NCI-H1694 treated with DMSO at 0.1 percent for 48 hours (cell line): Measurements from ENCODE around the gene CRABP1.
A peak's percentile ranks its signal among the peaks of the same experiment; 100 is the strongest.

Experiments
- DNase-seq: peaks from one replicate; lab custom pipeline; 2025; lab: John Stamatoyannopoulos, UW

Gene CRABP1

DNA sequence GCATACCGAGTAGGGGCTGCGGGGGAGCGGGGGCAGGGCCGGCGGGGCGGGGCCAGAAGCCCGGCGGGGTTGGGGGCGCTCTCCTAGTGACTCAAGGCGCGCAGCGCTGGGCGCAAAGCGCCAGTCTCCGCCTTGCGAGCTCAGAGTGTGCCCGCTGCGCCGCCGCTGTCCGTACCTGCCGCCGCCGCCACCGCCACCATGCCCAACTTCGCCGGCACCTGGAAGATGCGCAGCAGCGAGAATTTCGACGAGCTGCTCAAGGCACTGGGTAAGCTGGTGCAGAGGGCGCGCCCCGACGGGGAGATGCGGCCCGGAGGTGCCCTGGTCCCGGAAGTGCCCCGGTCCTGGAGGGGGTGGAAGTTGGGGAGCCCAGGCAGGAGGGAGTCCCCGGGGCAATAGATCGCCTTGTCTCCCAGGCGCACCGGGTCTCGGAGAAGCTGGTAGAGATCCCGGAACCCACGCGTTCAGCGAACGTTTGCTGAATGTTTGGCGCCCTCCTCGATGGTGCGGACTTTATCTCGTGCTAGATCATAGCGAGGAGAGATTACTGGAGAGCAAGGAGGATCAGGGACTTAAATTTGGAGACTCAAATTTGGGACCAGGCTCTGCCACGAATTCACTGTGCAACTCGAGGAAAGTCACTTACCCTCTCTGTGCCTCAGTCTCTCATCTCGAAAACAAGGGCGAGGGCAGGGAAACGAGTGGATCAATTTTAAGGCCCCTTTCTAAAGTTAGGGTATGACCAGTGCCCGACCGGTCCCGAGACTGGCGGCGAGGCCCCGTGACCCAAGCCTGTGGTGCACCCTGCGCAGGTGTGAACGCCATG lies at the start of gene CRABP1:
TSS of gene CRABP1 (plus strand) at position 123 of the 826 bp plus-strand sequence. CDS start at position 199, 76 bp downstream.
- DNase-seq = no peak

DNA sequence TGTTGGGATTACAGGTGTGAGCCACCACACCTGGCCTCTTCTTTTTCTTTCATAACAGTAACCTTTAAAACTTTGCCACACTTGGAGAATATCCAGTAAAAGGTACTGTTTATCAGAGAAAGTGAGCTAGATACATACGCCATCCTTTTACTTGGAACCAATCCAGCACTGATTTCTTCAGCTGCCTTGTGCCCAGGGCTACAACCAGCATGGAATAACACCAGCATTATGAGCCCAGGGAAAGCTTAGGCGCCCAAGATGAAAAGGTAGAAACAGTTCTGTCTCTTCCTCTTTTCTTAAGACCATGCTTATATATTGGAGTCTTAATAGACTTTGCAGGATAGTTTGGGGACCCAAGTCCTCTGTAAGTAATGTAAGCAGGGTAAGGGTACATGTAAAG lies 49.1 kb upstream of the CRABP1 start:
- DNase-seq = no peak

DNA sequence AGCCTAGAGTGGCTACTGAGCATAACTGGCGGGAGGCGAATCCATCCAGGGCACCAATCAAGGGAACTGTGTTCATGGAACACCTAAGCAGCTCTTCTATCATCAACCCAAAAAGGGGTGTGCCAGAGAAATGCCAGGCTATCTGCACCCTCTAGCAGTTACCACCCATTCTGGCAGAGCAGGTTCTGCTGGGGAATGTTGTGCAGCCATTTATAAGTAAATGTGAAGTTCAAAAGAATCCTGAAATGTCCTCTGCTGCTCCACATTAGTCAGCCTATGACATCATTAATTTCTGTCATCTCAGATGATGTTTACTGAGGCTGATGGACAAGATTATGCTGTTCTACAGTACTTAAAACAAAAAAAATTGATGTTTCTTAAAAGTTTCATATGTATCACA lies 48.5 kb upstream of the CRABP1 start:
- no peak for DNase-seq

DNA sequence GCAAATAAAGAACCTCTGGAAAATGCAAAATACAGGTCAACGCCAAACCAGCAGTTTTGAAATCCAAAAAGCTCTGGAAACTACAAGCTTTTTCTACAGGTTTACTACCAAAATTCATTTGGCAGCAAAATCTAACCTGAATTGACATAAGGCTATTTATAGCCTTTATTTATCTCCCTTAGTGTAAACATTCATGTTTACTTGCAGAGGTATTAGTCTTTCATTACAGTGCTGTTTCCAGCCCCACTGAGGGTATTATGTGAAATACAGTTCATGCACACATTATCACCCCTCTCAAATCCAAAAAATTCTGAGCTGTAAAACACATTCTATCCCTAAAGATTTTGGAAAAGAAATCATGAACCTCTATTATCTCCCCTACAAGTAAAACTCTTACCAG lies 47.9 kb upstream of the CRABP1 start:
- DNase-seq = no peak

DNA sequence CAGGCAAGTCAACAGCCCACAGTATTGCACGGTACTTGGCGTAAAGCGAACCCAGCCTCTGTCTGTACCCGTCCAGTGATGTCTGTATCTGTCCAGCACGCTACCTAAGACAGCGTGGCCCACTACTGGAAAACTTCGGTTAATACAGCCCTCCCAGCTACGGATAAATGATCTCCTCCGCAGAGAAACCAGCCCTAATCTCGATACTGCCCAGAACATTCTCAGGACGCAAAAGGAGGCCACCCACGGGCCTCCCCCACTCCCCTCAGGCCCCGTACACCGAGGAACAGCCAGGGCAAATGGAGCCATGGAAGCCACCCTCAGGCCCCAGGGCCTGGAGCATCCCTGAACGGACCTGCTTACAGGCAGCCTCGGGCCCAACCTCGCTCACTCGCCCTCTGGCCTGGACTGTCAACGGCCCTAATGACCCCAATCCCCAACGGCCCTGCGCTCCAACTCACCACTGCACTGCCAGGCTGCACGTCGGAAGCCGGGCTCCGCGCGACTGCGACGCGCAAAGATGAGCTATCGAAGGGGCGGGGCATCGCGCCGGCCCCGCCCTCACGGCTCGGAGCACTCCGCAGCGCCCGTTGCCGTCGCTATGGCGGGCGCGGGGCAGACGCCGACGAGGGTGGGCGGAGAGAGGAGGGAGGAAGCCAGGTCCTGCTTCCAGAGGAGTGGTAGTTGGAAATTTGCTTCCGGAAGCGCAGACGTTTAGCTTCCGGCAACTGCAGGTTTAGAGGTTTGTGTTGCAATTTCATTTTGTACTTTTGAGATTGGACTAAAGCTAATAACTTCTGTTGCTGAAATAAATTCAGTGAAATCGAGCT lies 40.8 kb upstream of the CRABP1 start, which contains the start of gene SKIC8:
TSS of gene SKIC8 (minus strand) at position 509 of the 830 bp plus-strand sequence. CDS start 3,923 bp downstream, outside the sequence.
- peak; percentile 83 for DNase-seq

DNA sequence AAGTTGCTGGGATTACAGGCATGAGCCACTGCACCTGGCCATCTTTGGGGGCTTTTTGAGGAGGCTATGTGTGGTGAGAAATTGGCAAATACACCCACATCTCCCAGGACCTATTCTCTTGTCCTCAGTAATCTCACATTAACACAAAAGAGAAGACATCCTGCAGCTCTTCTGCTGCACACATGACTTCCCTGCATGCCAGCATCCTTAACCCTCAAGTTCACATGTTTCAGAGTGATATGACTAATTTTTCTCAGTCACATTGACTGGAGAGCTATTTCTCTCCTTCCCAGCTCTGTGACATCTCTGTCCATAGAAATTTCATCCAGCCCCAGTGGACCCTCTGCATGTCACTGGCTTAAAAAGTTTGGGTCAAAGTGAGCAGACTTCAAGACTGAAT lies 38.8 kb upstream of the CRABP1 start:
- no peak for DNase-seq

DNA sequence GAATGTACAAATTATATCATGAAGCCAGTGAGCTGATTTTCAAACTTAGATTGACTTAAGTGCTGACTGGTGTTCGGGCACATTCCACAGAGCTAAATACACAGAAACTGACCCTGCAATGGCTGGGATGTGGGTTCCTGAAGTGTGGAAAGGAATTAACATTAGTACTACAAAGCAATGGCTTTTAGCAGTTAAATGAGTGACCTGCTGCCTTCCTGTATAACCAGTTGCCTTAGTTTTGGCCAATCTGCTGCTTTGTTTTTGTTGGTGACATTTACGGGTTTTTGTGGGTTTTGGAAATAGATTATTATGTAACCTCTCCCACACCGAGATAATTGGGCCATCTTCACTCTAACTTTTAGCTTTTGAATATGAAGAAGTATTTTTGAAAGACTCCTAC lies 38.3 kb upstream of the CRABP1 start:
- no peak for DNase-seq

DNA sequence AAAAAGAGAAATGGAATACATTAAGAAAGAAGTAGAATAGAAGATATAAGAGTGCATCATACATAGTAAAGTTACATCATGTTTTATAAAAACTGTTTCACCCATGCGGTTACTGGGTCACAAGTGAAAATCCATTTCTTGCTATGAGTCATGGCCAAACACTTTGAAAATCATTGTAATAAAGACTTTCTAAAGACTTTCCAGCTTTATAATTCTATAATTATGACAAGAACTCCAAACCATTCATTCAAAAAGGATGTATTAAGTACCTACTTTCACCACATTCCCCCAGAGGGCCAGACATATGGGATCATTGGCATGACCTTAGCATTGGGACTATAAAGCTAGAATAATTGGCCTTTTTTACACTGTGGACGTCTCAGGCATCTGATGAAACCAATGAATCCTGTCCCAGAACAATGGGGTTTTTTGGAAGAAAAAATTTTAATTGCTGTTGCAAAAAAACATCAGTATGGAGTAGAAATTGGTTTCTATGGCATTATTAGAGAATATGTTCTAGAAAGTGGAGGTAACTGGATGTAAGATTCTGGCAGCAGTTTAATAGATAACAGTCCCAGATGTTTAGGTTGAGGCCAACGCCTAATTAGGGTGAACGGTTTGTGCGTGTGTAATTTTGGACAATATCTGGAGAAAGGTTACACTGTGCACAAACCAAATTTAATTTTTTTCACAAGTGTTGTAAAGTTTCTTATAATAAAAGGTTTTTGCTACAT lies 37.4 kb upstream of the CRABP1 start:
- DNase-seq = no peak

DNA sequence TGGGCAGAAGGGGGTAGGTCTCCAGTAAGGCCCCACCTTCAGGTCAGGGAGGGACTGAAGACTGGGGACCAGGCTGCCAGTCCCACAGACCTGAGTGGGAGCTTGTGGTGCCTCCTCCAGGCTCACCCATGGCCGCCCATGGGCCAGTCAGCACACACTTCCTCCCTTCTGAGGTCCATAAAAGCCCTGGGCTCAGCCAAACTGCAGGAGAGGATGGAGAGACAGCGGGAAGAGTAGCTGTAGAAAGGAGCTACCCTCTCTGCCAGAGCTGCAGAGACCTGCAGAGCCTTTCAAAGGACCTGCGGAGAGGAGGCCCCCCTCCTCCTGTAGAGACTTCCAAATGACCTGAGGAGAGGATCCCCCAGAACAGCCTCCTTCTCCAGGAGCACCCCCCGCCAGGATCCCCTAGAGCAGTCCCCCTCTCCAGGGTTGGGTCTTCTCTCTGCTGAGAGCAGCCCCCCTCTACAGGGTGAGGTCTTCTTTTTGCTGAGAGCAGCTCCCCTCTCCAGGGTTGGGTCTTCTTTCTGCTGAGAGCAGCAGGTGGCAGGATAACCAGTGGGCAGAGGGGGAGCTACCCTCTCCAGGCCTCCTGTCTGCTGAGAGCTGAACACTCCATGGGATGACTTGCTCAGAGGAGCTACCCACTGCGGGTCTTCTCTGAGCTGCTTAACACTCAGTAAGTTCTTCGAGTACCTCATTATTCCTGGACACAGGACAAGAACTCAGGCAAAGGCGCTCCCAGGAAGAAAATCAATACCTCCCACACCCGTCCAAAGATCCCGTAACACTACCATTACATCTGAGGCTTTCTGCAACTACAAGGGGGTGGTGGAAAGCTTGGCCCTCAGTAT lies 35.7 kb upstream of the CRABP1 start:
- no peak for DNase-seq

DNA sequence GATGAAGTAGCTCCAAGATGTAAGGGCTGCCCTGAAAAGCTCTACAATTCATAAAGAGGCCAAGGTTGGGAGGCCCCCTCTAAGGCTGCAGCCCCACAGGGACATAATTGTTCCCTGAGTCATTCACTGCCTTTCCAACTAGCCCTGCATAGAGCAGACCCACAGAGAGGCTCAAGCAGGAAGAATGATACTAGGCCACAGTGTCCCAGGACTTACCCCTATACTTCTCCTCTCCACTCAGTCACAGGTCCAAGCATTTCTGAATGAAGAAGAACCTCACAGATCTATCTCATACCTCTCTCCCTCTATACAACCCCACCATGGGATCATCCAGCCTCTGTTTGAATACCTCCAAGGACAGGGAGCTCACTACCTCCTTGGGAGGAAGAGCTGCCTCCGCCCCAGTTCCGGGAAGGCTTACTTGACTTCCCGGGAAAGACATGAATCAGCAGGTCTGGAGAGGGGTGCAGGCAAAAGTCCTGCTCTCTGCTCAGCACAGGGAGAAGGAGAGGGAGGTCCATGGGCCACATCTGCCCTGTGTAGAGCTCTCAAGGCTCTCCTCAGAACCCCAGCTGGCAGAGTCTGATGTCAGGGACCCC lies 33.9 kb upstream of the CRABP1 start:
- no peak for DNase-seq

DNA sequence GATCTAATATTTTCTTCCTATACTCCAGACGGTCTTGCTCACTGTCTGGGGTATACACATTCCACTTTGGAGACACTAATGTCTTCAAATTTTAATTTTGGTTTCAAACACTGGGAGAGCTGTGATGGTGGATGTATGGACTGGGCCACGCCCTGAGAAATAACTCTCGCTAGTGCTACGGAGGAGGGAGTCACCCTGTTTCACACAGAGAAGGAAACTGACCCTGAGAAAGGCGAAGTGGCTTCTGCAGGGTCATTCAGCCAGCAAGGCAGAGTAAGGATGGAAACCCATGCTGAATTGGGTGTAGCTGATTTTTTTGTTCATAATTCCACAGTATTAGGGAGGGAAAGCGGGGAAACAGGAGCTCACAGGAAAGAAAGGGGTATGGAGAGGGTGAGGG lies 32.2 kb upstream of the CRABP1 start:
- DNase-seq = no peak

DNA sequence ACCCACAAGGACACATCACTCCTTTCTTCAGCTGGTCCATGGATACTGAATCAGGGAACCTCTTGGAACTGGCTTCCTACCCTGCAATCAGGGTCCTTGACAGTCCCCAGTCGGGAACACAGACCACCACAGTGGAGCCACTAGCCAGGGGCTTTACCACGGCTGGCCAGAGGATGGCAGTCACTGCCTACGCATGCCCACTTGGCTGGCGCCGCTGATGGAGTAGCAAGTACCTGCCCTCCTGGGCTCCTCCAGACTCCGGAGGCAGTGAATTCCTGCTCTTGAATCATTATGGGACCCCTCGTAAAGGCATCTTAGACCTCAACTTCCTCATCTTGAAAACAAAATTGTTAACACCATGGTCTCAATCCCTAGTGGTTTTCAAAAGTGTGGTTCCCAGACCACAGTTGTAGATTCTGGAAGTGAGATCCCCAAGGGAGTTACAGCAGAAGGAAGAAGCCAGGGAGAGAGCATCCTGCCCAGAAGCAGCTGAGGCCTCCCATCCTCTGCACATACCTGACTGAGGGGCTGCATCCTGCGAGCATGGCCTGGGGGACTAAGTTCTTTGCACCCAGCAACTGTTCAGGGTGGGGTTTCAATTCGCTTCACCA lies 31.6 kb upstream of the CRABP1 start:
- DNase-seq = peak; percentile 41

DNA sequence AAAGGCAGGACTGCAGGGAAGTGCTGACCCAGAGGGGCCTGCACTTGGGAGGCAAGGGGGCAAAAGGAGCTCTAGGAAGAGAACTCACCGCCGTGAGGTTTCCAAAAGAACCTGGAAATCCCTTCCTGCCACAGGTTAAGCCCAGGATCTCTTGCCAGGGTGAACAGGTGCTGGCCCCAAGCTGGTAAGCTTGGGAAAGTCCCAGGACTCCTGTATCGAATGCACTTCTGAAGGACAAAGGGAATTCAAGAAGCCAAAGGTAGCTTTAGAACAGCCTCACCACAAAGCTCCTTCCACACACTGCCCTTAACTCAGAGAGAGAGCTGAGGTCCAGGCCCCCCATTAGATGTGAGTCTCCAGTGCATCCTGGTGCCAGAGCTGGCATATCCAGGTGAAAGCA lies 28.9 kb upstream of the CRABP1 start:
- no peak for DNase-seq

DNA sequence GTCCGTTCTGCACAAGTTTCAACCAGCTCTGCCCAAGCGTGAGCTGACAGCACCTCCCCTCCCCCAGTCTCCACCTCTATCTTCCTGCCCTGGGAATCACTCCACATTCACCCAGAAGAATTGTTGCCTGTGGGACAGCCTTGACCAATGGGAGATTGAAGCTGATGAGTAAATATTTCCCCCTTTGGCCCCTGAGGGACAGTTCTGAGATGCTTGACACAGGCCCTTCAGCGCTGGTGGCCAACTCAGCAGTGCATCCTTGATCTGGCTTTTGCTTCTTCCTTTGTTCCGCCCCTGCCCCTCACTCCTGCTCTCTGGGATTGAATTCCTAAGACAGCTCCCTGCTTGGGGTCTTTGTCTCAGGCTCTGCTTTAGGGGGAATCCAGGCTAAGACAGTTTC lies 27.6 kb upstream of the CRABP1 start:
- DNase-seq = no peak

DNA sequence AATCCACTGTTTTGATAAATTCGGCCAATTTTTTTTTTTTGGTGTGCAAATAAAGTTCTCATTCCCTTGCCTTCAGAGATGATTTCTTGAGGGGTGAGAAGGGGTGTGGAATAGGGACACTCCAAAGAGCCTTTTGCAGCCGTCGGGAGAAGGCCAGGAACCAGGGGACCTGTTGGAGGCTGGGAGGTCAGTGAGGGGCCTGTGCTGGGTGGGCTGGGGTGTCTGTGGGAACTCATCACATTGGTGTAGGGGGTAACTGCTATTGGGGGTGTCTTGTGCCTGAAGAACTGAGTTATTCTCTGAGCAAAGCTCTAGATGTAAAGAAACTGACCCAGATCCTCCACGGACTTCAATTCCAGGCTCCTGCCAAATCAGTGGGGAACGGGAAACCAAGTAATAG lies 27.2 kb upstream of the CRABP1 start:
- DNase-seq = no peak

DNA sequence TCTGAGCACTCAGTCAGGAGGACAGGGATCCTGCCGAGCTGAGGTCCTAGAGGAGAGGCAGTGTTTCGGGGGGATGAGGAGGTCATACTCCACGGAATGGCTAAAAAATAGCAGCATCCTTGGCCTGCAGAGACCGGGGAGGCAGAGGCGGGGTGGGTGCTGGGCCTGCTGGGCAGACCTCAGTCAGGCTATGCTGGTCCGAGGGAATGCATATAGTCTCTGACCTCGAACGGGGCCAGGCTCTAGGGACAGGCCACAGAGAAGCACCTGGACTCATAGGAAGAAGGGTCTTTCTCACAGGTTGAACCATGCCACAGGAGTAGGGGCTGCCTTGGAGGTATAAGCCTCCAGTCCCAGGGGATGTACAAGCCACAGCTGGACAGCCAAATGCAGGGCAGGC lies 26.8 kb upstream of the CRABP1 start:
- no peak for DNase-seq

DNA sequence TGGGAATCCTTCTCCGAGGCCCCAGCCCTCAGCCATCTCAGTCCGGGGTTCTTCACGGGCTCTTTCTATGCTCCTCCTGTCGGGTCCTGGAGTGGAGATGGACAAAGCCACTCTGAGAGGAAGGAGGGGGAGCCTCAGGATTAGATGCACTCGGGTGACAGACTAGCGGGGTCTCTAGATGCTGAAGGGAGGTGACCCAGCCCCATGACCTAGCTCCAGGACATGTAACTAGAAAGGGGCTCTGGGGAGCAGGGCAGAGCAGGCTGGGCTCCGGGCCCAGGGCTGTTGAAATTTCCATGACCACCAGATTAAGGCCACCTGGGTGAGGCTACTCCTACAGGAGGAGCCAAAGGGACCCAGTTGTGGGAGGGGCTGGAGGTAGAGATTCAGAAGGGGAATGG lies 26.0 kb upstream of the CRABP1 start:
- DNase-seq = no peak

DNA sequence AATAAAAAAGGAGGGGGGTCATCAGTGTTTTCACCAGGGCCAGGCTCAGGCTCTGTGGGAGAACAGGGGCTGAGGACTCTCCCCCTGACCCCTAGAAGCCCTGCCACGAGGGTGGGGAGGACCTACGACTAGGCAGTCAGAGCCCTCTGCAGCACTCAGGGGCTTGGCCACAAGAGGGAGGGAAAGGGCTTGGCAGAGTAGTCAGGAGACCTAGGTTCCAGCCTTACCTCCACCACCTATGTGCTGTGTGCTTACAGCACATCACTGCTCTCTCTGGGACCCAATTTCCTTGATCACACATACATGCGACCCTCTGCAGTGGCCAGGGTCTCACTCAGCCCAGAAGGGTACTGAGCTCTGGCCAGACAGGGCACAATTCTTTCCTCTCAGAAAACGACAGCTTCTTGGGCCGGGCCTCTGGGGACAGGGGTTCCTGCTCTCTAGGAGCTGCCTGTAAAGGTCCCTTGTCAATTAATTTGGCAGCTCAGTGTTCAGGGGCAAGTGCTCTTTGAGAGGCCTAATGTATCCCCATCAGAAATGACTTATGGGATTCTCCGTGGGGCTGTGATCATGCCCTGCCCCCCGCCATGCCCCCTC lies 24.4 kb upstream of the CRABP1 start:
- DNase-seq = no peak

DNA sequence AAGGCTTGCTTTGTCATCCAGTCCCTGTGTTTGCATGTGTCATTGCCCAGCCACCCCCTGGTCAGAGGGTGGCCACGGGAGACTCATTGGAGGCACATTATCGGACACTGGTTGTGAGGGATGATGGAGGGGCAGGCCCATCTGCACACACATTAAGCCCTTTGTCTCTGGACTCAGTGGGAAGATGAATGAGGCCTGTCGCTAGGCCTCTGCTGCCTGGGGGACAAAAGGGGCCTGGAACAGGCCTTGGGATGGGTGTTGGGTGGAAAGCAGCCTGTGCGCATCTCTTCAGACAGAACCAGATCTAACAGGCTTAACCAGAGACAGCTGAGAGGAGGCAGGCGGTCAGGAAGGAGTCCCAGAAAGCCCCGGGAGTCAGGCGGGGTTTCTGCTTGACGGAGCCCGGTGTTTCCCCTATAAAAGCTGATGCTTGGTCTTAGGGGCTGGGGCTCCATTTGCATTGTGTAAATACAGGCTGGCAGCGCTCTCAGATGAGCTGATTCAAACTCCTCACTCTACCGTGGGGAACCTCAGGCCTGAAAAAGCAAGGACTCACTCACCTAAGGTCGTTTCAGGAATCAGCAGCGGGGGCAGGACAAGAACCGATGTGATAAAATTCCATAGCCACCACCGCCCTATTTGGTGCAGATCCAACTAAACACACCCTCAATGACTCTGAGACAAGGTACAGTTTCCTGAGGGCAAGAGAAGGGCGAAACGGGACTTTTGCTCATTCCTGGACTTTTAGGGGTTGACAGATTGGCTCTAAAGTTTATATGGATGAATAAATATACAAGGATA lies 23.7 kb upstream of the CRABP1 start:
- DNase-seq = no peak
